ENCODE measurements around the gene CXorf66.
"Not testable (repeated sequence)": the region's sequence is repeated elsewhere in the genome, so short reads cannot be mapped to it uniquely, and the experiment has no call there.

The CXorf66 gene

DNA sequence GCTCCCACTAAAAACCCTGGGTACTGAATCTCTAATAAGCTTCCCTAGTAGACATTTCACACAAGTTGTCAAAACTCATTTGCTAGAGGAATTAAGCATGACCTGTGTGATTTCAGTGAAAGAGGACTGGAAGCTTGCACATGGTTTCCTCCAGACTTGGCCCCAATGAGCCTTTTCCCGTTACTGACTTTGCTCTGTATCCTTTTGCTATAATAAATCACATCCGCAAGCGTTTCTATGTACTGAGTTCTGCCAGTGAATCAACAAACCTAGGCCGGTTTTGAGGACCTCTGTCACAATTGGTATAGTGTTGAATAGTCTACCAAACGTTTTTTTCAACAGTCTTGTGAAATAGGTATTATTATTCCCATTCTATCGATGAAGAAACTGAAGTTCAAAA, 40.6 kb downstream of the CXorf66 start:
- DNase-seq (ENCODE audit: low read depth in 2 of 2): no peak

- DNase-seq (ENCODE audit: low read depth in 2 of 2): no peak
Observed at GRCh38 chrX:139924069-139924695, 41.1 kb downstream of the CXorf66 start.

- DNase-seq (ENCODE audit: low read depth in 2 of 2): not testable (repeated sequence)
Observed at GRCh38 chrX:139921142-139921541, 44.2 kb downstream of the CXorf66 start.

- DNase-seq (ENCODE audit: low read depth in 2 of 2): no peak
Observed at GRCh38 chrX:139920316-139920715, 45.0 kb downstream of the CXorf66 start.

GRCh38 chrX:139914421-139914820, 50.9 kb downstream of the CXorf66 start:
- DNase-seq (ENCODE audit: low read depth in 2 of 2): no peak

GRCh38 chrX:139909712-139910111, 55.6 kb downstream of the CXorf66 start:
- DNase-seq (ENCODE audit: low read depth in 2 of 2): no peak

DNA sequence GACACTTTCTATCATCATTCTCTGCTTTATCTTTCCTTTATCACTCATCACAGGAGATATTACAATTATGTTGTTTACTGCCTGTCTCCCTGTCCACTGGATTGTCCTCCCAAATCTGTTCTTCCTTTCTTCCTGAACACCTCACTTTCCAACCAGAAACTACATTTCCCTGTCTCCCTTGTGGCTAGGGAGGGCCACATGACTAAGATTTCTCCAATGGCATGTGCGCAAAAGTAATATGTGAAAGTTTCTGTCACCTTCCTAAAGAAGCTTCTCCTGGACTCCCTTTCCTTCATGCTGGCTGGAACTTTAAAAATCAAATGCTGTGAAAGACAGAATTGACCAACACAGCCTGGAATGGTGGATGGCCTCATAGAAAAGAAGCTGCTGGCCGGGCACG, 58.2 kb downstream of the CXorf66 start:
- no peak for DNase-seq (ENCODE audit: low read depth in 2 of 2)

- DNase-seq (ENCODE audit: low read depth in 2 of 2): no peak
Observed at GRCh38 chrX:139905743-139906142, 59.6 kb downstream of the CXorf66 start.
